ENCODE results near the gene OR10G7.

DNA sequence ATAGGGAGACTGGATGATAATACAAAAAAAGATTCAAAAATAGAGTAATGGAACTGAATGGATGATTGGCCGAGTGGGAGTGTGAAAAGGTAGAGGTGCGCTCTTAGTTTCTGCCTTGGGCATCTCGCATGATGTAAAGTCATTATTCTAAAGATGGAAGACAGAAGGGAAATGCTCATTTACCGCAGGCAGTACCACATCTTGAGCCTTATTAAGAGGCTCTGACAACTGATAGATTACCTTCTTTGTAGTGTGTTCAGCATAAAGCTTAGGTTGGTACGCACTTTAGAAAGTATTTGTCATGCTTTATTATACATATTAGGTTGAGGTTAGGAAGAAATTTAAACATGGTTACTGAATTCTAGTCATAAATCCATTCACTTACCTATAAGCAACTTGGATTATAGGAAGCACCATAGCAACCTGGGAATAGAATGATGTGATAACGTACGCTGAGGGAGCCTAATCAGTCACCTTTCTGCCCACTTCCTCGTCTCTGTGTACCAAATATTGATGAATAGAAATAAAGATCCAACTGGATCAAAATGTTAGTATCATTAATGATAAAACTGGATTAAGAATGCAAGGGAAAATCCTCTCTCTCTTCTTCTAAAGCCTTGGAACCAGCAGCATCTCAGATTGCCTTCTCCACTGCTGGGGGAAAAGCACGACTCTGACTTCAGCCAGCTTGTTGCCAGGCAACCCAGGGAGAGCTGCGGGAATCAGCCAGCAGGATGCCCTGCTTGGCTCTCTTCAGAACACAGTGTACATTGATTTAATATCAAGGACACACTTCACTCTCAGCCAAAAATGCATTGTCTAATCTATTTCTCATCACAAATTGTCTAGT lies 45.1 kb upstream of the OR10G7 start:
- TF ChIP-seq POLR2A (IDR thresholded peaks at IDR 0.05; ENCODE audit: low read depth, low read length) (no peak), POLR2AphosphoS5 (IDR thresholded peaks at IDR 0.05; ENCODE audit: insufficient read depth, low read depth, low read length) (no peak), FOS (IDR thresholded peaks at IDR 0.05; ENCODE audit: borderline replicate concordance, insufficient read depth, low read length) (no peak), MYC (IDR thresholded peaks at IDR 0.05; ENCODE audit: low read depth, low read length) (no peak)
- TF ChIP-seq, protein P1, sequence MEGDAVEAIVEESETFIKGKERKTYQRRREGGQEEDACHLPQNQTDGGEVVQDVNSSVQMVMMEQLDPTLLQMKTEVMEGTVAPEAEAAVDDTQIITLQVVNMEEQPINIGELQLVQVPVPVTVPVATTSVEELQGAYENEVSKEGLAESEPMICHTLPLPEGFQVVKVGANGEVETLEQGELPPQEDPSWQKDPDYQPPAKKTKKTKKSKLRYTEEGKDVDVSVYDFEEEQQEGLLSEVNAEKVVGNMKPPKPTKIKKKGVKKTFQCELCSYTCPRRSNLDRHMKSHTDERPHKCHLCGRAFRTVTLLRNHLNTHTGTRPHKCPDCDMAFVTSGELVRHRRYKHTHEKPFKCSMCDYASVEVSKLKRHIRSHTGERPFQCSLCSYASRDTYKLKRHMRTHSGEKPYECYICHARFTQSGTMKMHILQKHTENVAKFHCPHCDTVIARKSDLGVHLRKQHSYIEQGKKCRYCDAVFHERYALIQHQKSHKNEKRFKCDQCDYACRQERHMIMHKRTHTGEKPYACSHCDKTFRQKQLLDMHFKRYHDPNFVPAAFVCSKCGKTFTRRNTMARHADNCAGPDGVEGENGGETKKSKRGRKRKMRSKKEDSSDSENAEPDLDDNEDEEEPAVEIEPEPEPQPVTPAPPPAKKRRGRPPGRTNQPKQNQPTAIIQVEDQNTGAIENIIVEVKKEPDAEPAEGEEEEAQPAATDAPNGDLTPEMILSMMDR (IDR thresholded peaks at IDR 0.05; ENCODE audit: extremely low read depth in 1 of 2, insufficient read depth in 1 of 2, low read depth in 1 of 2, low read length in 2 of 2) = no peak

Measured in endothelial cell of umbilical vein (primary cell).